ENCODE data around the gene LRRC56. TPM values are rescaled to one million over a fixed set of nuclear protein-coding genes. Genes with fewer than 3 reads are reported as not detected.
A peak's percentile ranks its signal among the peaks of the same experiment; 100 is the strongest.

Gene LRRC56
- total and polyA plus RNA-seq, 9 of the 15 experiments (the other 6 are each of a cell fraction or from before 2014, with no cell fraction given), result 0.03 to 4.5 (median 1.0) TPM; not detected in 1

GRCh38 chr11:560305-561147 is 23.2 kb downstream of the LRRC56 start, which contains the start of the genes LMNTD2 and RASSF7 (continued):
- no peak for TF ChIP-seq CHAMP1 (IDR thresholded peaks at IDR 0.05)
- TF ChIP-seq ZNF511 (CRISPR knock-in tag; IDR thresholded peaks at IDR 0.05), result peak; percentile 52; the same call in 1 of the 2 replicates
- TF ChIP-seq FOXA3 (CRISPR knock-in tag; conservative IDR thresholded peaks at IDR 0.05 in 1 of 2, IDR thresholded peaks at IDR 0.05 in 1 of 2), result no peak
- no peak for TF ChIP-seq BDP1 (IDR thresholded peaks at IDR 0.05; ENCODE audit: insufficient read depth, insufficient read length)
- TF ChIP-seq SP1 (CRISPR knock-in tag; IDR thresholded peaks at IDR 0.05), result peak; percentile 71
- no peak for TF ChIP-seq ZNF408 (CRISPR knock-in tag; IDR thresholded peaks at IDR 0.05; ENCODE audit: low read depth)
- no peak for TF ChIP-seq ZNF444 (CRISPR knock-in tag; IDR thresholded peaks at IDR 0.05)
- peak; percentile 96 for TF ChIP-seq NEUROD1 (IDR thresholded peaks at IDR 0.05; ENCODE audit: borderline replicate concordance, low read depth, low read length, partially characterized antibody)
- TF ChIP-seq ZNF280B (CRISPR knock-in tag; IDR thresholded peaks at IDR 0.05), result no peak
- no peak for TF ChIP-seq RAD51 (IDR thresholded peaks at IDR 0.05; ENCODE audit: borderline replicate concordance, low read depth)
- TF ChIP-seq ZNF384 (IDR thresholded peaks at IDR 0.05; ENCODE audit: low read depth, low read length), result no peak
- no peak for TF ChIP-seq STAT5A (IDR thresholded peaks at IDR 0.05; ENCODE audit: borderline replicate concordance, low read length)
- TF ChIP-seq HINFP (tag; conservative IDR thresholded peaks at IDR 0.05; ENCODE audit: low read depth), result no peak
- TF ChIP-seq CGGBP1 (CRISPR knock-in tag; IDR thresholded peaks at IDR 0.05), result no peak
- no peak for TF ChIP-seq SIRT6 (IDR thresholded peaks at IDR 0.05; ENCODE audit: low read depth, low read length)
- no peak; the same call in 1 of the 2 replicates for TF ChIP-seq ZSCAN32 (CRISPR knock-in tag; IDR thresholded peaks at IDR 0.05)
- TF ChIP-seq HMG20B (CRISPR knock-in tag; IDR thresholded peaks at IDR 0.05), result no peak
- TF ChIP-seq ZBTB7A (IDR thresholded peaks at IDR 0.05; ENCODE audit: borderline replicate concordance, control insufficient read depth, low read depth, low read length), result peak; percentile 93
- no peak for TF ChIP-seq HEY1 (CRISPR knock-in tag; IDR thresholded peaks at IDR 0.05; ENCODE audit: borderline replicate concordance)
- no peak for TF ChIP-seq SREBF1 (IDR thresholded peaks at IDR 0.05; ENCODE audit: borderline replicate concordance, low read depth, low read length)
- TF ChIP-seq ZNF175 (CRISPR knock-in tag; IDR thresholded peaks at IDR 0.05; ENCODE audit: low read depth), result no peak
